HG02678 (cell line): ENCODE data around the gene MAJIN.
A peak's percentile ranks its signal among the peaks of the same experiment; 100 is the strongest.
"Not testable (repeated sequence)": the region's sequence is repeated elsewhere in the genome, so short reads cannot be mapped to it uniquely, and the experiment has no call there.

Source experiments
- ATAC-seq: cut with Tn5 transposase; IDR thresholded peaks from one replicate; pipeline ENCODE4 v1.9.1; 2021; ENCODE audit warnings: mild to moderate bottlenecking, moderate library complexity; ENCODE audit not compliant: unreplicated experiment

Gene MAJIN

GRCh38 chr11:64971421-64972233 is at the start of gene MAJIN:
Gene MAJIN, minus strand, starts transcription at chr11:64972108. Its CDS starts 12,703 bp downstream, at chr11:64959405.
- ATAC-seq, result no peak

- ATAC-seq, result no peak
Observed at GRCh38 chr11:65021509-65021908, 49.6 kb upstream of the MAJIN start.

GRCh38 chr11:65021003-65021402 is 49.1 kb upstream of the MAJIN start:
- ATAC-seq, result no peak

- ATAC-seq, result no peak
Observed at GRCh38 chr11:65019824-65020223, 47.9 kb upstream of the MAJIN start.

GRCh38 chr11:65017937-65018336 is 46.0 kb upstream of the MAJIN start:
- ATAC-seq, result no peak

GRCh38 chr11:65016705-65017104 is 44.8 kb upstream of the MAJIN start:
- ATAC-seq, result no peak

- ATAC-seq, result no peak
Observed at GRCh38 chr11:65014726-65015227, 42.9 kb upstream of the MAJIN start.

- peak; percentile 80 for ATAC-seq
Observed at GRCh38 chr11:65013888-65014725, 42.2 kb upstream of the MAJIN start, which contains the start of gene ARL2. Gene ARL2, plus strand, starts transcription at chr11:65014160. Its CDS starts 48 bp downstream, at chr11:65014208.

- peak; percentile 70 for ATAC-seq
Observed at GRCh38 chr11:65013130-65013887, 41.4 kb upstream of the MAJIN start.

GRCh38 chr11:65008873-65009272 is 37.0 kb upstream of the MAJIN start:
- no peak for ATAC-seq

- no peak for ATAC-seq
Observed at GRCh38 chr11:65008016-65008415, 36.1 kb upstream of the MAJIN start.

- not testable (repeated sequence) for ATAC-seq
Observed at GRCh38 chr11:65003968-65004367, 32.1 kb upstream of the MAJIN start.

GRCh38 chr11:65003282-65003681 is 31.4 kb upstream of the MAJIN start:
- ATAC-seq, result no peak

GRCh38 chr11:65002706-65003105 is 30.8 kb upstream of the MAJIN start:
- no peak for ATAC-seq

GRCh38 chr11:64999478-64999877 is 27.6 kb upstream of the MAJIN start:
- no peak for ATAC-seq

GRCh38 chr11:64998690-64999431 is 27.0 kb upstream of the MAJIN start:
- no peak for ATAC-seq

- ATAC-seq, result no peak
Observed at GRCh38 chr11:64998141-64998540, 26.2 kb upstream of the MAJIN start.

GRCh38 chr11:64996710-64997380 is 24.9 kb upstream of the MAJIN start, which contains the start of gene BATF2:
Gene BATF2, minus strand, starts transcription at chr11:64996971. Its CDS starts 57 bp downstream, at chr11:64996914.
- no peak for ATAC-seq

- no peak for ATAC-seq
Observed at GRCh38 chr11:64996327-64996709, 24.4 kb upstream of the MAJIN start.

- ATAC-seq, result no peak
Observed at GRCh38 chr11:64994318-64994717, 22.4 kb upstream of the MAJIN start.
